HG03565 (cell line): ENCODE measurements around the gene FAM184B.

Source experiments
- ATAC-seq: cut with Tn5 transposase; IDR thresholded peaks from one replicate; pipeline ENCODE4 v1.9.1; 2021; ENCODE audit warnings: mild to moderate bottlenecking, moderate library complexity; ENCODE audit not compliant: unreplicated experiment

FAM184B gene

GRCh38 chr4:17778431-17778830 lies 3.0 kb downstream of the FAM184B start:
- ATAC-seq, result no peak

GRCh38 chr4:17773135-17773698 lies 8.2 kb downstream of the FAM184B start:
- no peak for ATAC-seq

- no peak for ATAC-seq
Observed at GRCh38 chr4:17771284-17771908, 10.0 kb downstream of the FAM184B start.

- ATAC-seq, result no peak
Observed at GRCh38 chr4:17770845-17771244, 10.6 kb downstream of the FAM184B start.

- no peak for ATAC-seq
Observed at GRCh38 chr4:17769406-17770174, 11.8 kb downstream of the FAM184B start.

- no peak for ATAC-seq
Observed at GRCh38 chr4:17766826-17767458, 14.5 kb downstream of the FAM184B start.

- ATAC-seq, result no peak
Observed at GRCh38 chr4:17765514-17766286, 15.7 kb downstream of the FAM184B start.

GRCh38 chr4:17763931-17764330 lies 17.5 kb downstream of the FAM184B start:
- ATAC-seq, result no peak

- no peak for ATAC-seq
Observed at GRCh38 chr4:17763416-17763815, 18.0 kb downstream of the FAM184B start.

GRCh38 chr4:17762726-17763125 lies 18.7 kb downstream of the FAM184B start:
- no peak for ATAC-seq

GRCh38 chr4:17761062-17761461 lies 20.4 kb downstream of the FAM184B start:
- no peak for ATAC-seq

- ATAC-seq, result no peak
Observed at GRCh38 chr4:17760626-17761025, 20.8 kb downstream of the FAM184B start.

GRCh38 chr4:17758485-17758884 lies 22.9 kb downstream of the FAM184B start:
- ATAC-seq, result no peak

GRCh38 chr4:17757621-17758020 lies 23.8 kb downstream of the FAM184B start:
- no peak for ATAC-seq

GRCh38 chr4:17753646-17754045 lies 27.8 kb downstream of the FAM184B start:
- ATAC-seq, result no peak

GRCh38 chr4:17740702-17741101 lies 40.7 kb downstream of the FAM184B start:
- ATAC-seq, result no peak

GRCh38 chr4:17736484-17736883 lies 44.9 kb downstream of the FAM184B start:
- no peak for ATAC-seq

GRCh38 chr4:17726911-17727310 lies 54.5 kb downstream of the FAM184B start:
- ATAC-seq, result no peak

- no peak for ATAC-seq
Observed at GRCh38 chr4:17723648-17724047, 57.8 kb downstream of the FAM184B start.

- no peak for ATAC-seq
Observed at GRCh38 chr4:17722356-17722700, 59.1 kb downstream of the FAM184B start.
